Left renal cortex interstitium (tissue), 4 donors: Measurements from ENCODE around the gene ZFR. TPM values are rescaled to one million over a fixed set of nuclear protein-coding genes. Genes with fewer than 3 reads are reported as not detected.
"Not testable (repeated sequence)": the region's sequence is repeated elsewhere in the genome, so short reads cannot be mapped to it uniquely, and the experiment has no call there.

Experiments used
- DNase-seq, 4 donors: peaks; one replicate each; pipeline ENCODE4 v3.0.0-alpha.2; 2013; ENCODE audit warnings: low read depth in 4 of 4, low spot score in 2 of 4, missing footprints in 1 of 4
- polyA plus RNA-seq, 4 donors: library from polyadenylated mRNA; unstranded; fragments of 120-200 nt; gene quantifications; one replicate each; pipeline ENCODE4 v1.2.1, GENCODE V29; 2013; ENCODE audit not compliant: insufficient read length in 4 of 4

Gene ZFR
- polyA plus RNA-seq, 4 donors, result 106 to 129 (median 120) TPM

GRCh38 chr5:32367271-32367670 lies 77.3 kb downstream of the ZFR start:
- DNase-seq, result not testable (repeated sequence)

GRCh38 chr5:32365623-32366022 lies 78.9 kb downstream of the ZFR start:
- no peak for DNase-seq

GRCh38 chr5:32363030-32363429 lies 81.5 kb downstream of the ZFR start:
- DNase-seq, result no peak

GRCh38 chr5:32362527-32362926 lies 82.0 kb downstream of the ZFR start:
- DNase-seq, result no peak

GRCh38 chr5:32360906-32361305 lies 83.6 kb downstream of the ZFR start:
- DNase-seq, result no peak

GRCh38 chr5:32358611-32359010 lies 85.9 kb downstream of the ZFR start:
- DNase-seq, result no peak

GRCh38 chr5:32357658-32358057 lies 86.9 kb downstream of the ZFR start:
- DNase-seq, result no peak

GRCh38 chr5:32355686-32356085 lies 88.9 kb downstream of the ZFR start:
- DNase-seq, result no peak

- no peak for DNase-seq
Measured at GRCh38 chr5:32353420-32353819, 91.1 kb downstream of the ZFR start.

- DNase-seq, result no peak
Measured at GRCh38 chr5:32352685-32353084, 91.9 kb downstream of the ZFR start.

- no peak for DNase-seq
Measured at GRCh38 chr5:32346869-32347268, 97.7 kb downstream of the ZFR start.

- no peak for DNase-seq
Measured at GRCh38 chr5:32343058-32343672, 101.4 kb downstream of the ZFR start.

- no peak for DNase-seq
Measured at GRCh38 chr5:32342656-32343055, 101.9 kb downstream of the ZFR start.

- DNase-seq, result no peak
Measured at GRCh38 chr5:32339878-32340277, 104.7 kb downstream of the ZFR start.

- DNase-seq, result no peak
Measured at GRCh38 chr5:32339198-32339597, 105.3 kb downstream of the ZFR start.

- no peak for DNase-seq
Measured at GRCh38 chr5:32332966-32333365, 111.6 kb downstream of the ZFR start.

GRCh38 chr5:32332361-32332760 lies 112.2 kb downstream of the ZFR start:
- no peak for DNase-seq

- DNase-seq, result no peak
Measured at GRCh38 chr5:32331935-32332274, 112.6 kb downstream of the ZFR start.

- no peak for DNase-seq
Measured at GRCh38 chr5:32331217-32331934, 113.2 kb downstream of the ZFR start.

- DNase-seq, result no peak
Measured at GRCh38 chr5:32330126-32330971, 114.2 kb downstream of the ZFR start.

GRCh38 chr5:32329395-32329834 lies 115.1 kb downstream of the ZFR start:
- DNase-seq, result no peak
